ENCODE results near the gene MLLT3. TPM values are rescaled to one million over a fixed set of nuclear protein-coding genes. Genes with fewer than 3 reads are reported as not detected.

Gene MLLT3
- total and polyA plus RNA-seq, 2 of the 8 experiments (the other 6 are each of a cell fraction or from before 2014, with no cell fraction given) = 5.9 to 9.6 TPM

GRCh38 chr9:20320921-20321320, 301.4 kb downstream of the MLLT3 start:
- H3K23me2 ChIP-seq (ENCODE audit: low read depth, low read length) = no peaks in the 10 kb centered on the region
- H3K4ac ChIP-seq (replicated peaks; ENCODE audit: insufficient read length, low read depth, low read length) = no peak overlapping the region
- H3K27ac ChIP-seq (ENCODE audit: low read depth, low read length) = no peak overlapping the region
- H3K4me2 ChIP-seq (ENCODE audit: insufficient read depth in 1 of 2, low read depth in 2 of 2, low read length in 2 of 2) = no peak overlapping the region
- H2BK120ac ChIP-seq (replicated peaks; ENCODE audit: low read depth, low read length) = no peak overlapping the region
- H3K9me3 ChIP-seq (ENCODE audit: insufficient read depth in 2 of 2, low read depth in 1 of 2, low read length in 1 of 2) = no peaks in the 10 kb centered on the region
- no peak overlapping the region for H3K56ac ChIP-seq (replicated peaks; ENCODE audit: insufficient read length, low read depth, low read length)
- no peaks in the 10 kb centered on the region for H3K27me3 ChIP-seq (replicated peaks in 1 of 4; ENCODE audit: control insufficient read depth in 3 of 4, extremely low read depth in 1 of 4, insufficient read depth in 3 of 4, low read length in 3 of 4)
- no peak overlapping the region for H2AK5ac ChIP-seq (ENCODE audit: low read depth, low read length)
- FAIRE-seq (no peak), DNase-seq (ENCODE audit: low read depth in 1 of 2, low spot score in 2 of 2) (no peak)
- no peak overlapping the region for H4K8ac ChIP-seq (ENCODE audit: extremely low read depth, insufficient read depth, low read length)
- no peak overlapping the region for H2BK15ac ChIP-seq (ENCODE audit: low read length)
- no peak overlapping the region for H4K91ac ChIP-seq (replicated peaks; ENCODE audit: insufficient read length, low read length)
- no peak overlapping the region for H4K5ac ChIP-seq (ENCODE audit: insufficient read length, low read depth, low read length)
- POLR2A ChIA-PET (ENCODE audit: partially characterized antibody) = interaction anchor here (1.6 kb wide), 1 partner anchor 20 kb away, joined by 4 read pairs; no protein-coding TSS in a partner anchor
- H3K79me2 ChIP-seq (ENCODE audit: control insufficient read depth in 1 of 2, insufficient read depth in 2 of 2, low read length in 2 of 2) = no peaks in the 10 kb centered on the region
- CTCF ChIA-PET (ENCODE audit: partially characterized antibody) = interaction anchor here (0.8 to 1.7 kb wide), 5 partner anchors 36 to 711 kb away, joined by 3 to 4 read pairs (median 3); partner anchors contain the start of gene HACD4
- no peak overlapping the region for H3K9ac ChIP-seq (replicated peaks in 1 of 4; ENCODE audit: extremely low read depth in 1 of 4, low read depth in 3 of 4, low read length in 3 of 4)
- no peak overlapping the region for H2BK5ac ChIP-seq (ENCODE audit: low read depth, low read length)
- H3K14ac ChIP-seq (ENCODE audit: insufficient read length) = no peak overlapping the region
- H3K4me3 ChIP-seq (ENCODE audit: extremely low read depth in 1 of 4, insufficient read depth in 2 of 4, low read depth in 3 of 4, low read length in 4 of 4) = no peak overlapping the region
- H2AFZ ChIP-seq (ENCODE audit: low read length) = no peak overlapping the region
- no peak overlapping the region for H3K23ac ChIP-seq (ENCODE audit: insufficient read length)
- peaks cover 0 to 3% (median under 1%) of the 10 kb centered on the region in 4 experiments; a peak in 2 of 7 replicates for H3K4me1 ChIP-seq (replicated peaks in 1 of 4; ENCODE audit: control insufficient read depth in 3 of 4, insufficient read depth in 4 of 4, low read length in 3 of 4)
- H3K79me1 ChIP-seq (ENCODE audit: low read depth, low read length) = no peaks in the 10 kb centered on the region
- H2BK12ac ChIP-seq (ENCODE audit: low read depth, low read length) = no peak overlapping the region
- no peak overlapping the region for H3K18ac ChIP-seq (ENCODE audit: extremely low read depth, low read length)
- no peaks in the 10 kb centered on the region for H3K36me3 ChIP-seq (ENCODE audit: control insufficient read depth in 2 of 4, insufficient read depth in 4 of 4, low read length in 3 of 4)
- no peak overlapping the region for H2BK20ac ChIP-seq (ENCODE audit: low read length)
- 92% methylated on average over 2 of the region's 2 CpGs; no CpG with 5 or more reads in 1 of the 2 experiments for WGBS, 2 experiments (ENCODE audit: extremely low coverage in 1 of 2, insufficient coverage in 1 of 2, insufficient read length in 1 of 2, insufficient replicate concordance in 2 of 2, low coverage in 1 of 2, low lambda C conversion rate in 2 of 2, missing lambda C conversion rate in 1 of 2)
- H4K20me1 ChIP-seq (replicated peaks in 1 of 2; ENCODE audit: control insufficient read depth in 1 of 2, insufficient read depth in 2 of 2, low read length in 2 of 2) = no peaks in the 10 kb centered on the region
- no peak for TF ChIP-seq JUND (IDR thresholded peaks at IDR 0.05; ENCODE audit: low read length)
- TF ChIP-seq ATF2 (IDR thresholded peaks at IDR 0.05; ENCODE audit: low read length) = no peak
- no peak for TF ChIP-seq EP300 (IDR thresholded peaks at IDR 0.05; ENCODE audit: borderline replicate concordance in 1 of 2, low read depth in 2 of 2, low read length in 2 of 2)
- TF ChIP-seq RBBP5 (IDR thresholded peaks at IDR 0.05; ENCODE audit: borderline replicate concordance, low read depth, low read length) = no peak
- no peak for TF ChIP-seq CEBPB (IDR thresholded peaks at IDR 0.05; ENCODE audit: low read depth, low read length)
- no peak for TF ChIP-seq YY1 (IDR thresholded peaks at IDR 0.05; ENCODE audit: low read depth, low read length)
- no peak for TF ChIP-seq E2F6 (IDR thresholded peaks at IDR 0.05)
- no peak for TF ChIP-seq CREB1 (IDR thresholded peaks at IDR 0.05)
- no peak for TF ChIP-seq SRF (IDR thresholded peaks at IDR 0.05; ENCODE audit: low read depth, low read length)
- no peak for TF ChIP-seq TAF7 (optimal IDR thresholded peaks at IDR 0.05; ENCODE audit: borderline replicate concordance, low read depth, low read length)
- TF ChIP-seq JUN (IDR thresholded peaks at IDR 0.05; ENCODE audit: low read depth, low read length) = no peak
- TF ChIP-seq CTBP2 (IDR thresholded peaks at IDR 0.05; ENCODE audit: borderline replicate concordance, insufficient read depth, insufficient read length, low read length) = no peak

All from H1 (cell line).